ENCODE data around the gene PF4V1.

DNA sequence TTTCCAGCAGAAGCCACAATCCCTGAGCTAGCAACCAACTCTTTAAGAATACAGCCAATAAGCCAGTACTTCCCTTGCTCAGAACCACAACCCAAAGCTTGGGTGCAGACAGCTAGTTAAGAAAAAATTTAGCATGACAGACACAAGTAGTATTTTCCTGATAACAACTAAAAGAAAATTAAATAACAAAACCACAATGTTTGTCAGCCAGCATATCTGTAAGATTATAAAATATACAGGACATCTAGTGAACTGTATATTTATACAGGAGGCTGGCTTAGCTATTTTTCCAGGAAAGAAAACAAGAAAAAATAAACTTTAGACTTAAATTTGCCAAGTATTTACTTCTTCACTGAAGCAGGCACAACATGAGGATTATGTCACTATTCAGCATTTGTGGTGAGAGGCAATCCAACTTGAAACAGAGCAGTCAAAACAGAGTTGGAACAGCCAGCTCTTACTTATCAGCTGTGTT, 6.6 kb downstream of the PF4V1 start:
- TF ChIP-seq, protein P1, sequence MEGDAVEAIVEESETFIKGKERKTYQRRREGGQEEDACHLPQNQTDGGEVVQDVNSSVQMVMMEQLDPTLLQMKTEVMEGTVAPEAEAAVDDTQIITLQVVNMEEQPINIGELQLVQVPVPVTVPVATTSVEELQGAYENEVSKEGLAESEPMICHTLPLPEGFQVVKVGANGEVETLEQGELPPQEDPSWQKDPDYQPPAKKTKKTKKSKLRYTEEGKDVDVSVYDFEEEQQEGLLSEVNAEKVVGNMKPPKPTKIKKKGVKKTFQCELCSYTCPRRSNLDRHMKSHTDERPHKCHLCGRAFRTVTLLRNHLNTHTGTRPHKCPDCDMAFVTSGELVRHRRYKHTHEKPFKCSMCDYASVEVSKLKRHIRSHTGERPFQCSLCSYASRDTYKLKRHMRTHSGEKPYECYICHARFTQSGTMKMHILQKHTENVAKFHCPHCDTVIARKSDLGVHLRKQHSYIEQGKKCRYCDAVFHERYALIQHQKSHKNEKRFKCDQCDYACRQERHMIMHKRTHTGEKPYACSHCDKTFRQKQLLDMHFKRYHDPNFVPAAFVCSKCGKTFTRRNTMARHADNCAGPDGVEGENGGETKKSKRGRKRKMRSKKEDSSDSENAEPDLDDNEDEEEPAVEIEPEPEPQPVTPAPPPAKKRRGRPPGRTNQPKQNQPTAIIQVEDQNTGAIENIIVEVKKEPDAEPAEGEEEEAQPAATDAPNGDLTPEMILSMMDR (IDR thresholded peaks at IDR 0.05 in 8 of 11, conservative IDR thresholded peaks at IDR 0.05 in 3 of 11), result no peak
- TF ChIP-seq POLR2A (IDR thresholded peaks at IDR 0.05), result no peak
